ENCODE measurements around the gene GPR108.

GRCh38 chr19:6738787-6739389 is 1.5 kb upstream of the GPR108 start:
- TF ChIP-seq CTCF (IDR thresholded peaks at IDR 0.05) (peak in 2 of 12 donors; percentile 0 to 7), POLR2A (IDR thresholded peaks at IDR 0.05) (no peak)

Data from heart left ventricle (tissue), 13 donors.